WTC11 (cell line): ENCODE results near the gene METTL23. TPM values are rescaled to one million over a fixed set of nuclear protein-coding genes. Genes with fewer than 3 reads are reported as not detected.

ENCODE experiments used
- ATAC-seq: fragments of 200-7000 bp; cut with Tn5 transposase; 2 replicates; pipeline ENCODE4 v1.10.0; 2021; ENCODE audit warnings: mild to moderate bottlenecking, moderate library complexity
- CTCF ChIA-PET: fragments of 300-600 bp; sonication (Branson Sonifier 250); formaldehyde crosslinking; loops from one replicate; lab custom pipeline; 2021; ENCODE audit warnings: antibody characterized with exemption; lab: Charles Lee
- POLR2A ChIA-PET: fragments of 350-600 bp; sonication (Branson Sonifier 250); formaldehyde crosslinking; loops from one replicate; lab custom pipeline; 2021; ENCODE audit warnings: antibody characterized with exemption; lab: Charles Lee
- DNase-seq: peaks from one replicate; pipeline ENCODE4 v3.0.0; 2021; ENCODE audit warnings: low spot score
- H3K27ac Mint-ChIP-seq: 2 replicates; pipeline ENCODE4 v1.8.0; 2021; ENCODE audit warnings: mixed read lengths
- H3K27me3 Mint-ChIP-seq: 2 replicates; pipeline ENCODE4 v1.8.0; 2021; ENCODE audit warnings: low read depth, mild to moderate bottlenecking, moderate library complexity, mixed read lengths
- H3K36me3 Mint-ChIP-seq: 2 replicates; pipeline ENCODE4 v1.8.0; 2021; ENCODE audit warnings: mixed read lengths
- H3K4me1 Mint-ChIP-seq: 2 replicates; pipeline ENCODE4 v1.8.0; 2022; ENCODE audit warnings: mixed read lengths
- H3K4me3 Mint-ChIP-seq: 2 replicates; pipeline ENCODE4 v1.8.0; 2021; ENCODE audit warnings: mild to moderate bottlenecking, moderate library complexity, mixed read lengths
- H3K9me3 Mint-ChIP-seq: 2 replicates; pipeline ENCODE4 v1.8.0; 2021; ENCODE audit warnings: mixed read lengths
- CREM ChIP-seq: sonication (generic); formaldehyde crosslinking; IDR thresholded peaks from 2 replicates; pipeline ENCODE4 v1.8.1; 2022; ENCODE audit warnings: mild to moderate bottlenecking, missing genetic modification reagents, moderate library complexity
- FOXK1 ChIP-seq: sonication (generic); formaldehyde crosslinking; IDR thresholded peaks from 2 replicates; pipeline ENCODE4 v1.8.0; 2022; ENCODE audit warnings: mild to moderate bottlenecking, moderate library complexity, missing genetic modification reagents
- GRHL2 ChIP-seq: fragments of 250-450 bp; sonication (Bioruptor Pico); IDR thresholded peaks from 2 replicates; pipeline ENCODE4 v1.8.0; 2022; ENCODE audit warnings: mild to moderate bottlenecking, moderate library complexity; ENCODE audit not compliant: insufficient replicate concordance, severe bottlenecking
- HMGA2 ChIP-seq: fragments of 250-450 bp; sonication (Bioruptor Pico); IDR thresholded peaks from 2 replicates; pipeline ENCODE4 v1.4.0; 2021; ENCODE audit warnings: mild to moderate bottlenecking, moderate library complexity
- IRF2 ChIP-seq: sonication (generic); formaldehyde crosslinking; IDR thresholded peaks from 2 replicates; pipeline ENCODE4 v1.8.0; 2022; ENCODE audit warnings: low read depth, missing genetic modification reagents, borderline replicate concordance
- RELA ChIP-seq: sonication (generic); formaldehyde crosslinking; IDR thresholded peaks from 2 replicates; pipeline ENCODE4 v1.8.1; 2022; ENCODE audit warnings: missing genetic modification reagents, mild to moderate bottlenecking, borderline replicate concordance
- SMAD4 ChIP-seq: sonication (generic); formaldehyde crosslinking; IDR thresholded peaks from 2 replicates; pipeline ENCODE4 v1.8.0; 2022; ENCODE audit warnings: mild to moderate bottlenecking, missing genetic modification reagents
- TEAD4 ChIP-seq: sonication (generic); formaldehyde crosslinking; IDR thresholded peaks from 2 replicates; pipeline ENCODE4 v1.8.0; 2022; ENCODE audit warnings: mild to moderate bottlenecking, missing genetic modification reagents
- USF2 ChIP-seq: sonication (generic); formaldehyde crosslinking; IDR thresholded peaks from 2 replicates; pipeline ENCODE4 v1.8.1; 2023; ENCODE audit warnings: mild to moderate bottlenecking, missing genetic modification reagents, moderate library complexity
- ZBTB21 ChIP-seq: sonication (generic); formaldehyde crosslinking; IDR thresholded peaks from 2 replicates; pipeline ENCODE4 v1.8.1; 2023; ENCODE audit warnings: mild to moderate bottlenecking, missing genetic modification reagents, borderline replicate concordance
- ZMAT4 ChIP-seq: fragments of 250-450 bp; sonication (Bioruptor Pico); IDR thresholded peaks from 2 replicates; pipeline ENCODE4 v1.9.0; 2021; ENCODE audit warnings: mild to moderate bottlenecking
- ZNF121 ChIP-seq: sonication (generic); formaldehyde crosslinking; IDR thresholded peaks from 2 replicates; pipeline ENCODE4 v1.8.0; 2023; ENCODE audit warnings: missing genetic modification reagents
- ZNF138 ChIP-seq: sonication (generic); formaldehyde crosslinking; conservative IDR thresholded peaks from 2 replicates; pipeline ENCODE4 v1.8.1; 2022; ENCODE audit warnings: mild to moderate bottlenecking, moderate library complexity, missing genetic modification reagents
- ZNF263 ChIP-seq: sonication (generic); formaldehyde crosslinking; IDR thresholded peaks from 2 replicates; pipeline ENCODE4 v1.8.1; 2022; ENCODE audit warnings: low read depth, mild to moderate bottlenecking, moderate library complexity, missing genetic modification reagents
- ZNF396 ChIP-seq: fragments of 250-450 bp; sonication (Bioruptor Pico); IDR thresholded peaks from 2 replicates; pipeline ENCODE4 v1.8.0; 2021; ENCODE audit warnings: mild to moderate bottlenecking, moderate library complexity, borderline replicate concordance
- ZNF425 ChIP-seq: fragments of 250-450 bp; sonication (Bioruptor Pico); conservative IDR thresholded peaks from 2 replicates; pipeline ENCODE4 v1.9.0; 2021; ENCODE audit warnings: mild to moderate bottlenecking
- total RNA-seq: library from RNA; stranded (reverse); gene quantifications from 3 replicates; pipeline ENCODE4 v1.2.3, GENCODE V29; 2021
- TF ChIP-seq, protein P1 (sequence below): fragments of 200-600 bp; IDR thresholded peaks from 2 replicates; pipeline ENCODE4 v1.8.0; 2022; ENCODE audit warnings: antibody characterized with exemption
- TF ChIP-seq, protein P2 (sequence below): sonication (generic); formaldehyde crosslinking; IDR thresholded peaks from 2 replicates; pipeline ENCODE4 v1.8.0; 2023; ENCODE audit warnings: mild to moderate bottlenecking, missing genetic modification reagents
- TF ChIP-seq, protein P3 (sequence below): sonication (generic); formaldehyde crosslinking; IDR thresholded peaks from 2 replicates; pipeline ENCODE4 v1.8.1; 2023; ENCODE audit warnings: mild to moderate bottlenecking, missing genetic modification reagents, borderline replicate concordance

METTL23 gene
- total RNA-seq, 1 experiment from 2014 or later: 48.5 TPM

DNA sequence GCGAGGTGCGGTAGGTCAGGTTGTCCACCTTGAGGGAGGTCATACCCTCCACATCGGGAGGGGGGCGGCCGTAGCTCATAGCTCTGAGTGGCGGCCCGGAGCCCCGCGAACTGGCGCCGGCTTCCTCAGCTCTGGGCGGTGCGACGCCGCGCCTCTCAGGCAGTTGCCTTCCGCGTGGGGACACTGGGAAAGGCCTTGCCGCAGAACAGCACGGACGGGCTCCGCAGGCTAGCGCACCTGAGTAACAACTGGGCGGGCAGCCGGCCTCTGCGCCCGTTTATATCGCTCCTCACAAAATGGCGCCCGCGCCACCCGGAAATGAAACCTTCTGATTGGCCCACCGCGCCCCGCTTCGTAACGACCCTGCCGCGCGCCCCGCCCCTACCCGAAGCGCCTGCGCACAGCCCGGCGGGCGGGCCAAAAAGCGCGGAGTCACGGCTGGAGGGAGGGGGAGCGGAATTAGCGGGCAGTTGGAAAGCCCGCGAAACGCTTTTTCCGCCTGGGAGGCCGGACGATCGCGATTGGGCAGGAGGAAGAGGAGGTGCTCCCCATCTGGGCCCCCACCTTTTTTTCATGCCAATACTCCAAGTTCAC lies 10.5 kb downstream of the METTL23 start, which contains the start of gene SRSF2 (continued):
- TF ChIP-seq HMGA2: no peak
- no peak for TF ChIP-seq RELA
- peak; percentile 88 for TF ChIP-seq ZNF263 (CRISPR knock-in tag)
- no peak; the same call in 1 of the 2 replicates for TF ChIP-seq ZNF138 (CRISPR knock-in tag)
- TF ChIP-seq, protein P1, sequence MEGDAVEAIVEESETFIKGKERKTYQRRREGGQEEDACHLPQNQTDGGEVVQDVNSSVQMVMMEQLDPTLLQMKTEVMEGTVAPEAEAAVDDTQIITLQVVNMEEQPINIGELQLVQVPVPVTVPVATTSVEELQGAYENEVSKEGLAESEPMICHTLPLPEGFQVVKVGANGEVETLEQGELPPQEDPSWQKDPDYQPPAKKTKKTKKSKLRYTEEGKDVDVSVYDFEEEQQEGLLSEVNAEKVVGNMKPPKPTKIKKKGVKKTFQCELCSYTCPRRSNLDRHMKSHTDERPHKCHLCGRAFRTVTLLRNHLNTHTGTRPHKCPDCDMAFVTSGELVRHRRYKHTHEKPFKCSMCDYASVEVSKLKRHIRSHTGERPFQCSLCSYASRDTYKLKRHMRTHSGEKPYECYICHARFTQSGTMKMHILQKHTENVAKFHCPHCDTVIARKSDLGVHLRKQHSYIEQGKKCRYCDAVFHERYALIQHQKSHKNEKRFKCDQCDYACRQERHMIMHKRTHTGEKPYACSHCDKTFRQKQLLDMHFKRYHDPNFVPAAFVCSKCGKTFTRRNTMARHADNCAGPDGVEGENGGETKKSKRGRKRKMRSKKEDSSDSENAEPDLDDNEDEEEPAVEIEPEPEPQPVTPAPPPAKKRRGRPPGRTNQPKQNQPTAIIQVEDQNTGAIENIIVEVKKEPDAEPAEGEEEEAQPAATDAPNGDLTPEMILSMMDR: no peak

GRCh38 chr17:76737676-76738467 lies 11.2 kb downstream of the METTL23 start, which contains the start of gene MFSD11:
TSS of gene MFSD11 (plus strand) at chr17:76738119. CDS start at chr17:76738353, 234 bp downstream.
- ChIA-PET CTCF (interaction anchor here (0.6 to 1.5 kb wide), 3 partner anchors 10 to 156 kb away, joined by 3 to 4 read pairs (median 4); no protein-coding TSS in a partner anchor), POLR2A (interaction anchor here (0.5 to 3.1 kb wide), 3 partner anchors 10 to 687 kb away, joined by 3 to 28 read pairs (median 4); partner anchors contain the start of genes JMJD6 and METTL23)
- peak within 1 kb of the TSS; percentile 99 for H3K27ac Mint-ChIP-seq
- no peaks in the 10 kb centered on the region for H3K27me3 Mint-ChIP-seq
- H3K4me3 Mint-ChIP-seq: peak within 1 kb of the TSS; percentile 89
- ATAC-seq (peak; percentile 66), DNase-seq (peak; percentile 93)
- H3K9me3 Mint-ChIP-seq: no peaks in the 10 kb centered on the region
- H3K4me1 Mint-ChIP-seq: peaks cover 40% of the 10 kb centered on the region
- H3K36me3 Mint-ChIP-seq: peaks cover 49% of the 10 kb centered on the region
- TF ChIP-seq ZNF425 (CRISPR knock-in tag) (no peak), IRF2 (CRISPR knock-in tag) (no peak), FOXK1 (peak; percentile 57; the same call in 1 of the 2 replicates), CREM (CRISPR knock-in tag) (peak; percentile 5), USF2 (peak; percentile 98), ZNF396 (CRISPR knock-in tag) (no peak), SMAD4 (CRISPR knock-in tag) (no peak), TEAD4 (CRISPR knock-in tag) (no peak), ZMAT4 (CRISPR knock-in tag) (no peak), ZBTB21 (CRISPR knock-in tag) (no peak), GRHL2 (CRISPR knock-in tag) (no peak), HMGA2 (no peak), ZNF121 (CRISPR knock-in tag) (no peak), ZNF263 (CRISPR knock-in tag) (peak; percentile 83)
- TF ChIP-seq, protein P2, sequence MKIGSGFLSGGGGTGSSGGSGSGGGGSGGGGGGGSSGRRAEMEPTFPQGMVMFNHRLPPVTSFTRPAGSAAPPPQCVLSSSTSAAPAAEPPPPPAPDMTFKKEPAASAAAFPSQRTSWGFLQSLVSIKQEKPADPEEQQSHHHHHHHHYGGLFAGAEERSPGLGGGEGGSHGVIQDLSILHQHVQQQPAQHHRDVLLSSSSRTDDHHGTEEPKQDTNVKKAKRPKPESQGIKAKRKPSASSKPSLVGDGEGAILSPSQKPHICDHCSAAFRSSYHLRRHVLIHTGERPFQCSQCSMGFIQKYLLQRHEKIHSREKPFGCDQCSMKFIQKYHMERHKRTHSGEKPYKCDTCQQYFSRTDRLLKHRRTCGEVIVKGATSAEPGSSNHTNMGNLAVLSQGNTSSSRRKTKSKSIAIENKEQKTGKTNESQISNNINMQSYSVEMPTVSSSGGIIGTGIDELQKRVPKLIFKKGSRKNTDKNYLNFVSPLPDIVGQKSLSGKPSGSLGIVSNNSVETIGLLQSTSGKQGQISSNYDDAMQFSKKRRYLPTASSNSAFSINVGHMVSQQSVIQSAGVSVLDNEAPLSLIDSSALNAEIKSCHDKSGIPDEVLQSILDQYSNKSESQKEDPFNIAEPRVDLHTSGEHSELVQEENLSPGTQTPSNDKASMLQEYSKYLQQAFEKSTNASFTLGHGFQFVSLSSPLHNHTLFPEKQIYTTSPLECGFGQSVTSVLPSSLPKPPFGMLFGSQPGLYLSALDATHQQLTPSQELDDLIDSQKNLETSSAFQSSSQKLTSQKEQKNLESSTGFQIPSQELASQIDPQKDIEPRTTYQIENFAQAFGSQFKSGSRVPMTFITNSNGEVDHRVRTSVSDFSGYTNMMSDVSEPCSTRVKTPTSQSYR (CRISPR knock-in tag): no peak
- TF ChIP-seq, protein P3, sequence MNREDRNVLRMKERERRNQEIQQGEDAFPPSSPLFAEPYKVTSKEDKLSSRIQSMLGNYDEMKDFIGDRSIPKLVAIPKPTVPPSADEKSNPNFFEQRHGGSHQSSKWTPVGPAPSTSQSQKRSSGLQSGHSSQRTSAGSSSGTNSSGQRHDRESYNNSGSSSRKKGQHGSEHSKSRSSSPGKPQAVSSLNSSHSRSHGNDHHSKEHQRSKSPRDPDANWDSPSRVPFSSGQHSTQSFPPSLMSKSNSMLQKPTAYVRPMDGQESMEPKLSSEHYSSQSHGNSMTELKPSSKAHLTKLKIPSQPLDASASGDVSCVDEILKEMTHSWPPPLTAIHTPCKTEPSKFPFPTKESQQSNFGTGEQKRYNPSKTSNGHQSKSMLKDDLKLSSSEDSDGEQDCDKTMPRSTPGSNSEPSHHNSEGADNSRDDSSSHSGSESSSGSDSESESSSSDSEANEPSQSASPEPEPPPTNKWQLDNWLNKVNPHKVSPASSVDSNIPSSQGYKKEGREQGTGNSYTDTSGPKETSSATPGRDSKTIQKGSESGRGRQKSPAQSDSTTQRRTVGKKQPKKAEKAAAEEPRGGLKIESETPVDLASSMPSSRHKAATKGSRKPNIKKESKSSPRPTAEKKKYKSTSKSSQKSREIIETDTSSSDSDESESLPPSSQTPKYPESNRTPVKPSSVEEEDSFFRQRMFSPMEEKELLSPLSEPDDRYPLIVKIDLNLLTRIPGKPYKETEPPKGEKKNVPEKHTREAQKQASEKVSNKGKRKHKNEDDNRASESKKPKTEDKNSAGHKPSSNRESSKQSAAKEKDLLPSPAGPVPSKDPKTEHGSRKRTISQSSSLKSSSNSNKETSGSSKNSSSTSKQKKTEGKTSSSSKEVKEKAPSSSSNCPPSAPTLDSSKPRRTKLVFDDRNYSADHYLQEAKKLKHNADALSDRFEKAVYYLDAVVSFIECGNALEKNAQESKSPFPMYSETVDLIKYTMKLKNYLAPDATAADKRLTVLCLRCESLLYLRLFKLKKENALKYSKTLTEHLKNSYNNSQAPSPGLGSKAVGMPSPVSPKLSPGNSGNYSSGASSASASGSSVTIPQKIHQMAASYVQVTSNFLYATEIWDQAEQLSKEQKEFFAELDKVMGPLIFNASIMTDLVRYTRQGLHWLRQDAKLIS (CRISPR knock-in tag): no peak
